Measurements from ENCODE around the gene POM121L2. TPM values are rescaled to one million over a fixed set of nuclear protein-coding genes. Genes with fewer than 3 reads are reported as not detected.

POM121L2 gene
- total and polyA plus RNA-seq, 9 of the 15 experiments (the other 6 are each of a cell fraction or from before 2014, with no cell fraction given), result 0.23 to 0.45 TPM; not detected in 7

DNA sequence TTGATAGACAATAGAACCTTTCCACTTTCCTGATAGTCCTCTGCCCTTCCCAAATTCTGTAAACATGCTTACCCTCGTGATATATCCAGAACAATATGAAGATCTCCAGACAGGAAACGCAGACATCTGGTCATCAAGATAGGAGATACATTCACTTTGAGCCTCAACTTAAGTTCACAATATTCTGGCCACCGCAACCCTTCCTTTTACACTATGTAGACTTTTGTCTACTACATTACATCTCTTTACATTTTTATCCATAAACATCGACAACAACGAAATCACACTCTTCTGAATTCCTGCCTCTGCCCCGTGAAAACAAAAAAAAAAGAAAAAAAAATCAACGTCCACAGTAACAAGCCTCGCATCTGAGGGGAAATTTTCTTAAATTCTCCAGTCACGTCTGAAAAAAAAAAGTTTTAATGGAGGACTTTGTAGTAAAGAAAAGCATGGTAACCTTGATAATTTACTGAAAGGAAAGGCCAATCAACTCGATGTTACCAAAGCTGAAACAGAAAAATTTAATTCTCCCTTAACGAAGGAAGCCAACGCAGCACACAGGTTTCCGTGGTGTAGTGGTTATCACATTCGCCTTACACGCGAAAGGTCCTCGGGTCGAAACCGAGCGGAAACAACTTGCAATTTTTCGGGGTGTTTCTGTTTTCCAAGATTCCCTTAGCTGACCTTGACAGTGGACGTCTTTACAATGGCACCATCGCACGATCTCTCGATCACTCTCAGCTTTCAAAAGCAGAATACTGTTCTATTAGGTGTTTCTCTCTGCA, 21.8 kb downstream of the POM121L2 start (continued):
- TF ChIP-seq, protein P1, sequence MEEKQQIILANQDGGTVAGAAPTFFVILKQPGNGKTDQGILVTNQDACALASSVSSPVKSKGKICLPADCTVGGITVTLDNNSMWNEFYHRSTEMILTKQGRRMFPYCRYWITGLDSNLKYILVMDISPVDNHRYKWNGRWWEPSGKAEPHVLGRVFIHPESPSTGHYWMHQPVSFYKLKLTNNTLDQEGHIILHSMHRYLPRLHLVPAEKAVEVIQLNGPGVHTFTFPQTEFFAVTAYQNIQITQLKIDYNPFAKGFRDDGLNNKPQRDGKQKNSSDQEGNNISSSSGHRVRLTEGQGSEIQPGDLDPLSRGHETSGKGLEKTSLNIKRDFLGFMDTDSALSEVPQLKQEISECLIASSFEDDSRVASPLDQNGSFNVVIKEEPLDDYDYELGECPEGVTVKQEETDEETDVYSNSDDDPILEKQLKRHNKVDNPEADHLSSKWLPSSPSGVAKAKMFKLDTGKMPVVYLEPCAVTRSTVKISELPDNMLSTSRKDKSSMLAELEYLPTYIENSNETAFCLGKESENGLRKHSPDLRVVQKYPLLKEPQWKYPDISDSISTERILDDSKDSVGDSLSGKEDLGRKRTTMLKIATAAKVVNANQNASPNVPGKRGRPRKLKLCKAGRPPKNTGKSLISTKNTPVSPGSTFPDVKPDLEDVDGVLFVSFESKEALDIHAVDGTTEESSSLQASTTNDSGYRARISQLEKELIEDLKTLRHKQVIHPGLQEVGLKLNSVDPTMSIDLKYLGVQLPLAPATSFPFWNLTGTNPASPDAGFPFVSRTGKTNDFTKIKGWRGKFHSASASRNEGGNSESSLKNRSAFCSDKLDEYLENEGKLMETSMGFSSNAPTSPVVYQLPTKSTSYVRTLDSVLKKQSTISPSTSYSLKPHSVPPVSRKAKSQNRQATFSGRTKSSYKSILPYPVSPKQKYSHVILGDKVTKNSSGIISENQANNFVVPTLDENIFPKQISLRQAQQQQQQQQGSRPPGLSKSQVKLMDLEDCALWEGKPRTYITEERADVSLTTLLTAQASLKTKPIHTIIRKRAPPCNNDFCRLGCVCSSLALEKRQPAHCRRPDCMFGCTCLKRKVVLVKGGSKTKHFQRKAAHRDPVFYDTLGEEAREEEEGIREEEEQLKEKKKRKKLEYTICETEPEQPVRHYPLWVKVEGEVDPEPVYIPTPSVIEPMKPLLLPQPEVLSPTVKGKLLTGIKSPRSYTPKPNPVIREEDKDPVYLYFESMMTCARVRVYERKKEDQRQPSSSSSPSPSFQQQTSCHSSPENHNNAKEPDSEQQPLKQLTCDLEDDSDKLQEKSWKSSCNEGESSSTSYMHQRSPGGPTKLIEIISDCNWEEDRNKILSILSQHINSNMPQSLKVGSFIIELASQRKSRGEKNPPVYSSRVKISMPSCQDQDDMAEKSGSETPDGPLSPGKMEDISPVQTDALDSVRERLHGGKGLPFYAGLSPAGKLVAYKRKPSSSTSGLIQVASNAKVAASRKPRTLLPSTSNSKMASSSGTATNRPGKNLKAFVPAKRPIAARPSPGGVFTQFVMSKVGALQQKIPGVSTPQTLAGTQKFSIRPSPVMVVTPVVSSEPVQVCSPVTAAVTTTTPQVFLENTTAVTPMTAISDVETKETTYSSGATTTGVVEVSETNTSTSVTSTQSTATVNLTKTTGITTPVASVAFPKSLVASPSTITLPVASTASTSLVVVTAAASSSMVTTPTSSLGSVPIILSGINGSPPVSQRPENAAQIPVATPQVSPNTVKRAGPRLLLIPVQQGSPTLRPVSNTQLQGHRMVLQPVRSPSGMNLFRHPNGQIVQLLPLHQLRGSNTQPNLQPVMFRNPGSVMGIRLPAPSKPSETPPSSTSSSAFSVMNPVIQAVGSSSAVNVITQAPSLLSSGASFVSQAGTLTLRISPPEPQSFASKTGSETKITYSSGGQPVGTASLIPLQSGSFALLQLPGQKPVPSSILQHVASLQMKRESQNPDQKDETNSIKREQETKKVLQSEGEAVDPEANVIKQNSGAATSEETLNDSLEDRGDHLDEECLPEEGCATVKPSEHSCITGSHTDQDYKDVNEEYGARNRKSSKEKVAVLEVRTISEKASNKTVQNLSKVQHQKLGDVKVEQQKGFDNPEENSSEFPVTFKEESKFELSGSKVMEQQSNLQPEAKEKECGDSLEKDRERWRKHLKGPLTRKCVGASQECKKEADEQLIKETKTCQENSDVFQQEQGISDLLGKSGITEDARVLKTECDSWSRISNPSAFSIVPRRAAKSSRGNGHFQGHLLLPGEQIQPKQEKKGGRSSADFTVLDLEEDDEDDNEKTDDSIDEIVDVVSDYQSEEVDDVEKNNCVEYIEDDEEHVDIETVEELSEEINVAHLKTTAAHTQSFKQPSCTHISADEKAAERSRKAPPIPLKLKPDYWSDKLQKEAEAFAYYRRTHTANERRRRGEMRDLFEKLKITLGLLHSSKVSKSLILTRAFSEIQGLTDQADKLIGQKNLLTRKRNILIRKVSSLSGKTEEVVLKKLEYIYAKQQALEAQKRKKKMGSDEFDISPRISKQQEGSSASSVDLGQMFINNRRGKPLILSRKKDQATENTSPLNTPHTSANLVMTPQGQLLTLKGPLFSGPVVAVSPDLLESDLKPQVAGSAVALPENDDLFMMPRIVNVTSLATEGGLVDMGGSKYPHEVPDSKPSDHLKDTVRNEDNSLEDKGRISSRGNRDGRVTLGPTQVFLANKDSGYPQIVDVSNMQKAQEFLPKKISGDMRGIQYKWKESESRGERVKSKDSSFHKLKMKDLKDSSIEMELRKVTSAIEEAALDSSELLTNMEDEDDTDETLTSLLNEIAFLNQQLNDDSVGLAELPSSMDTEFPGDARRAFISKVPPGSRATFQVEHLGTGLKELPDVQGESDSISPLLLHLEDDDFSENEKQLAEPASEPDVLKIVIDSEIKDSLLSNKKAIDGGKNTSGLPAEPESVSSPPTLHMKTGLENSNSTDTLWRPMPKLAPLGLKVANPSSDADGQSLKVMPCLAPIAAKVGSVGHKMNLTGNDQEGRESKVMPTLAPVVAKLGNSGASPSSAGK (IDR thresholded peaks at IDR 0.05), result no peak; the same call in 1 of the 2 replicates
- peak; percentile 25; the same call in 1 of the 2 replicates for TF ChIP-seq MTA1 (IDR thresholded peaks at IDR 0.05; ENCODE audit: borderline replicate concordance)
- TF ChIP-seq ZNF165 (CRISPR knock-in tag; IDR thresholded peaks at IDR 0.05; ENCODE audit: borderline replicate concordance), result no peak
- TF ChIP-seq, protein P2, sequence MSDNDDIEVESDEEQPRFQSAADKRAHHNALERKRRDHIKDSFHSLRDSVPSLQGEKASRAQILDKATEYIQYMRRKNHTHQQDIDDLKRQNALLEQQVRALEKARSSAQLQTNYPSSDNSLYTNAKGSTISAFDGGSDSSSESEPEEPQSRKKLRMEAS (CRISPR knock-in tag; IDR thresholded peaks at IDR 0.05), result no peak
- TF ChIP-seq PTRF (tag; IDR thresholded peaks at IDR 0.05), result no peak
- no peak for TF ChIP-seq ZNF143 (CRISPR knock-in tag; IDR thresholded peaks at IDR 0.05)
- no peak for TF ChIP-seq BRCA1 (IDR thresholded peaks at IDR 0.05)
- no peak for TF ChIP-seq BRCA1 (CRISPR knock-in tag; IDR thresholded peaks at IDR 0.05)
- peak; percentile 82 for TF ChIP-seq PRDM10 (IDR thresholded peaks at IDR 0.05; ENCODE audit: partially characterized antibody)
- TF ChIP-seq CEBPB (tag; IDR thresholded peaks at IDR 0.05), result 0 out of 2 replicates have a peak, but pooled peaks have one; percentile 13
- no peak for TF ChIP-seq NFXL1 (CRISPR knock-in tag; IDR thresholded peaks at IDR 0.05)
- no peak for TF ChIP-seq EZH2 (IDR thresholded peaks at IDR 0.05; ENCODE audit: borderline replicate concordance, low read depth, low read length)
- no peak for TF ChIP-seq TCFL5 (CRISPR knock-in tag; conservative IDR thresholded peaks at IDR 0.05)
